ENCODE data around the gene SLC9A4.

SLC9A4 gene

GRCh38 chr2:102436323-102436722, 36.7 kb upstream of the SLC9A4 start:
- H3K36me3 ChIP-seq (ENCODE audit: control insufficient read depth, insufficient read depth, low read length) = no peaks in the 10 kb centered on the region
- TF ChIP-seq CTCF (IDR thresholded peaks at IDR 0.05; ENCODE audit: insufficient read depth, low read length, poor library complexity, severe bottlenecking) = no peak

GRCh38 chr2:102437122-102437521, 35.9 kb upstream of the SLC9A4 start:
- no peak for DNase-seq (ENCODE audit: extremely low read depth, insufficient read length)
- Histone ChIP-seq H3K4me3 (replicated peaks; ENCODE audit: low read depth, low read length) (no peak overlapping the region), H3K36me3 (ENCODE audit: control insufficient read depth, insufficient read depth, low read length) (no peaks in the 10 kb centered on the region), H3K27me3 (replicated peaks; ENCODE audit: control insufficient read depth, insufficient read depth, low read length) (no peaks in the 10 kb centered on the region)
- no peak for TF ChIP-seq CTCF (IDR thresholded peaks at IDR 0.05; ENCODE audit: insufficient read depth, low read length, poor library complexity, severe bottlenecking)

More at GRCh38 chr2:102436323-102436722, 36.7 kb upstream of the SLC9A4 start:
- Histone ChIP-seq H3K27me3 (replicated peaks; ENCODE audit: control insufficient read depth, insufficient read depth, low read length) (no peaks in the 10 kb centered on the region), H3K4me3 (replicated peaks; ENCODE audit: low read depth, low read length) (no peak overlapping the region)
- DNase-seq (ENCODE audit: extremely low read depth, insufficient read length) = peak; percentile 47

DNA sequence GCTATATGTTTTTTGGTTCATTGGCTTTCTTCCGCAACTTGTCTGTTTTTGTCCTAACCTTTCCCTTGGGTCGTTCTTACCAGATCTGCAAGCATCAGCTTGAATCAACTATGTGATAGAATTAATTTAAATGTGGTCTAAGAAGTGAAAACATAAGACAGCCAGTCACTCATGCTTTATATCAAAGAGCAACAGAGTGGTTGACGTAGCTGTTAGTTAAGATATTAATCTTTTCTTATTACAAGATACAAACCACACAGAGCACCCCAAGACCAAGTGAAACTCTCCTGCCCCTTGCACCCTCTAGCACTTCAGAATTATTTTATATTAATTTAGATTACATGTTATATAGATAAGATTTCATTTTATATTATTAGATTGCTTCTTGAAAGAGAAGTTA, 34.9 kb upstream of the SLC9A4 start:
- Histone ChIP-seq H3K27me3 (replicated peaks; ENCODE audit: control insufficient read depth, insufficient read depth, low read length) (no peaks in the 10 kb centered on the region), H3K36me3 (ENCODE audit: control insufficient read depth, insufficient read depth, low read length) (no peaks in the 10 kb centered on the region), H3K4me3 (replicated peaks; ENCODE audit: low read depth, low read length) (no peak overlapping the region)
- TF ChIP-seq CTCF (IDR thresholded peaks at IDR 0.05; ENCODE audit: insufficient read depth, low read length, poor library complexity, severe bottlenecking) = no peak
- DNase-seq (ENCODE audit: extremely low read depth, insufficient read length) = no peak

GRCh38 chr2:102438578-102438977, 34.4 kb upstream of the SLC9A4 start:
- DNase-seq (ENCODE audit: extremely low read depth, insufficient read length) = no peak
- Histone ChIP-seq H3K36me3 (ENCODE audit: control insufficient read depth, insufficient read depth, low read length) (no peaks in the 10 kb centered on the region), H3K4me3 (replicated peaks; ENCODE audit: low read depth, low read length) (no peak overlapping the region), H3K27me3 (replicated peaks; ENCODE audit: control insufficient read depth, insufficient read depth, low read length) (no peaks in the 10 kb centered on the region)
- no peak for TF ChIP-seq CTCF (IDR thresholded peaks at IDR 0.05; ENCODE audit: insufficient read depth, low read length, poor library complexity, severe bottlenecking)

- DNase-seq (ENCODE audit: extremely low read depth, insufficient read length) = no peak
- Histone ChIP-seq H3K4me3 (replicated peaks; ENCODE audit: low read depth, low read length) (no peak overlapping the region), H3K27me3 (replicated peaks; ENCODE audit: control insufficient read depth, insufficient read depth, low read length) (no peaks in the 10 kb centered on the region), H3K36me3 (ENCODE audit: control insufficient read depth, insufficient read depth, low read length) (no peaks in the 10 kb centered on the region)
- TF ChIP-seq CTCF (IDR thresholded peaks at IDR 0.05; ENCODE audit: insufficient read depth, low read length, poor library complexity, severe bottlenecking) = no peak
These were observed 33.8 kb upstream of the SLC9A4 start for GRCh38 chr2:102439065-102439695.

All from GM06990 (cell line).